Measurements from ENCODE around the gene STOM.

Gene STOM

DNA sequence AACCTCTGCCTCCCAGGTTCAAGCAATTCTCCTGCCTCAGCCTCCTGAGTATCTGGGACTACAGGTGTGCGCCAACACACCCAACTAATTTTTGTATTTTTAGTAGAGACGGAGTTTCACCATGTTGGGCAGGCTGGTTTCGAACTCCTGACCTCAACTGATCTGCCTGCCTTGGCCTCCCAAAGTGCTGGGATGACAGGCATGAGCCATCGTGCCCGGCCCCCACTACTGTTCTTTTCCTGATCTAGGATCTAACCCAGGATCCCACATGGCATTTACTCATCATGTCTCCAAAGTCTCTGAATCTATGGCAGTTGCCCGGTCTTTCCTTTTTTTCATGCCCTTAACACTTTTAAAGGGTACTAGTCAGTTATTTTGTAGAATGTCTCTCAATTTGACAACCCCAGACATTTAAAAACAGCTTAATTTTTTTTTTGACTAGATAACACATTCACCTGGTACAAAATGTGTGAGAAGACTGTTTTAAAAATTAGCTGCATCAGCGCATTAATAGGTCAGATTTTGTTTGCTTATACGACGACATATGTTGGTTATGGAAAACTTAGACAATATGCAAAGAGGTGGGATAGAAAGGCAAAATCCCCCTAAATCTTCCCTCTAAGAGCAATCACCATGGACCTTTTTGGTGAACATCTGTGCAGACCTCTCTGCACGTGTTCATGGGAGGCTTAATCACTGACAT, 46.5 kb downstream of the STOM start:
- TF ChIP-seq TRIM28 (IDR thresholded peaks at IDR 0.05; ENCODE audit: borderline replicate concordance, low read length) (no peak), ZNF426 (tag by site-specific recombination; IDR thresholded peaks at IDR 0.05) (no peak), ZNF133 (tag by site-specific recombination; IDR thresholded peaks at IDR 0.05) (no peak), ZNF302 (tag by site-specific recombination; IDR thresholded peaks at IDR 0.05; ENCODE audit: low read depth) (no peak), ZNF16 (tag by site-specific recombination; IDR thresholded peaks at IDR 0.05; ENCODE audit: low read depth) (no peak), GLIS2 (tag by site-specific recombination; IDR thresholded peaks at IDR 0.05) (no peak), KLF1 (tag by site-specific recombination; IDR thresholded peaks at IDR 0.05) (no peak), ZSCAN16 (tag by site-specific recombination; IDR thresholded peaks at IDR 0.05) (no peak), KLF8 (tag by site-specific recombination; IDR thresholded peaks at IDR 0.05) (no peak), ZNF654 (tag by site-specific recombination; IDR thresholded peaks at IDR 0.05; ENCODE audit: low read depth) (no peak), ZNF404 (tag by site-specific recombination; IDR thresholded peaks at IDR 0.05) (no peak), ZNF792 (tag by site-specific recombination; IDR thresholded peaks at IDR 0.05) (no peak), ZBTB1 (tag by site-specific recombination; IDR thresholded peaks at IDR 0.05) (no peak), GFI1B (tag by site-specific recombination; IDR thresholded peaks at IDR 0.05) (no peak), ZNF560 (tag by site-specific recombination; IDR thresholded peaks at IDR 0.05; ENCODE audit: borderline replicate concordance) (no peak)
- no peak overlapping the region for H3K27ac ChIP-seq (ENCODE audit: extremely low read depth, low read depth, low read length)
- ChIA-PET CTCF (interaction anchor here (0.9 kb wide), 1 partner anchor 77 kb away, joined by 6 read pairs; no protein-coding TSS in a partner anchor), POLR2A (interaction anchor here (0.6 kb wide), 1 partner anchor 39 kb away, joined by 3 read pairs; no protein-coding TSS in a partner anchor)
- no peaks in the 10 kb centered on the region for H3K4me1 ChIP-seq (ENCODE audit: control insufficient read depth, insufficient read depth, low read length)
- H3K9me3 ChIP-seq (ENCODE audit: control insufficient read depth, insufficient read depth, low read depth, low read length): no peaks in the 10 kb centered on the region
- H3K4me3 ChIP-seq (ENCODE audit: low read depth, low read length): no peak overlapping the region
- peaks cover 0 to 50% of the 10 kb centered on the region in 2 experiments; a peak in 1 of 3 replicates for H3K36me3 ChIP-seq (ENCODE audit: control insufficient read depth in 2 of 2, insufficient read depth in 1 of 2, low read length in 2 of 2)

DNA sequence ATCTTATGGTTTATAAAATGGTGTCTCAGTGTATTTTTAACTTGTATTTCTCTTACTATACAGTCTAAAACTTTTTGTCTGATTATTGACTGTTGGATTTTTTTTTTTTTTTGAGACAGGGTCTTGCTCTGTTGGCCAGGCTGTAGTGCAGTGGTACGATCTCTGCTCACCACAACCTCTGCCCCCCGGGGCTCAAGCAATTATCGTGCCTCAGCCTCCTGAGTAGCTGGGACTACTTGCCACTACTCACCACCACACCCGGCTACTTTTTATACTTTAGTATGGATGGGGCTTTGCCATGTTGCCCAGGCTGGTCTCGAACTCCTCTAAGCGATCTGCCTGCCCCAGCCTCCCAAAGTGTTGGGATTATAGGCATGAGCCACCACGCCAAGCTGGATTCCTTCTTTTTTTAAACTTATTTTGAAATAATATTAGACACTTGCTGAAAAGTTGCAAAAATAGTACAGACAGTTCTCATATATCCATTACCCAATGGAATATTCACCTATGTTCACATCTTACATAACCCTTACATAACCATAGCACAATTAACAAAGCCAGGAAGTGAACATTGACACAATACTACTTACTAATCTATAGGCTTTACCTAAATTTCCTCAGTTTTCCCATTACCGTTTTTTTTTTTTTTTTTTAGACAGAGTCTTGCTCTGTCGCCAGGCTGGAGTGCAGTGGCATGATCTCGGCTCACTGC, 47.2 kb downstream of the STOM start:
- CTCF ChIA-PET: interaction anchor here (0.9 to 7.5 kb wide), 3 partner anchors 36 to 79 kb away, joined by 6 to 236 read pairs (median 42); no protein-coding TSS in a partner anchor
- H3K9me3 ChIP-seq (ENCODE audit: control insufficient read depth, insufficient read depth, low read depth, low read length): no peaks in the 10 kb centered on the region
- no peaks in the 10 kb centered on the region for H3K4me1 ChIP-seq (ENCODE audit: control insufficient read depth, insufficient read depth, low read length)
- POLR2A ChIA-PET: interaction anchor here (0.7 kb wide), 1 partner anchor 10 kb away, joined by 5 read pairs; no protein-coding TSS in a partner anchor
- no peak overlapping the region for H3K27ac ChIP-seq (ENCODE audit: extremely low read depth, low read depth, low read length)
- H3K36me3 ChIP-seq (ENCODE audit: control insufficient read depth in 2 of 2, insufficient read depth in 1 of 2, low read length in 2 of 2): peaks cover 0 to 49% of the 10 kb centered on the region in 2 experiments; a peak in 1 of 3 replicates
- no peak overlapping the region for H3K4me3 ChIP-seq (ENCODE audit: low read depth, low read length)
- TF ChIP-seq ZNF529 (tag by site-specific recombination; IDR thresholded peaks at IDR 0.05; ENCODE audit: insufficient replicate concordance) (no peak), ZNF558 (tag by site-specific recombination; IDR thresholded peaks at IDR 0.05) (no peak), ZNF76 (tag by site-specific recombination; IDR thresholded peaks at IDR 0.05; ENCODE audit: borderline replicate concordance, low read depth) (no peak)

DNA sequence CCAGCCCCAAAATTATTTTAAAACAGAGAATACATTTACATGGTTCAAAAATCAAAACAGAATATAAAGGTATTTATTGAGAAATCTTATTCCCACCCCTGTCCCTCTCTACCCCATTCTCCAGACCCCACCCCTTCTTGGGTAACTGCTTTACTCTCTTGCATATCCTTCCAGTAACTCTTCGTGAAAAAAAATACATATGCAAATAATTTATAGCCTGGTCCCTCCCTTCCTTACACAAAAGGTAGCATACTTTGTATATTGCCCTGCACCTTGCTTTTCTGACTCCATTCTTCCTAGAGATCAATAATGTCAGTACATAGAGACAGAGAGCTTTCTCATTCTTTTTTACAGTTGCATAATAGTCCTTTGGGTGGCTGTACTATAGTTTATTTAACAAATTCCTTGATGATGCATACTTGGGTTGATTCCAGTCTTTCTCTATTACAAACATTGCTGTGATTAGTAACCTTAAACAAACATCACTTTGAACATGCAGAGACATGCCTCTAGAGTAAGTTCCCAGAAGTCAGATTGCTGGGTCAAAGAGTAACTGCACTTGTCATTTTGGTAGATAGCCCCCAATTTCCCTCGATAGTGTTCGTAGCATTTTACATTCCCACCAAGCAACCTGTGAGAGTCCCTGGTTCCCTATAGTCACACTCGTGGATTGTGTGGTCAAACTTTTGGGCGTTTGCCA, 47.9 kb downstream of the STOM start:
- CTCF ChIA-PET: interaction anchor here (3.6 to 7.5 kb wide), 3 partner anchors 35 to 79 kb away, joined by 15 to 236 read pairs (median 42); no protein-coding TSS in a partner anchor
- Histone ChIP-seq H3K9me3 (ENCODE audit: control insufficient read depth, insufficient read depth, low read depth, low read length) (no peaks in the 10 kb centered on the region), H3K36me3 (ENCODE audit: control insufficient read depth in 2 of 2, insufficient read depth in 1 of 2, low read length in 2 of 2) (peaks cover 0 to 54% of the 10 kb centered on the region in 2 experiments; a peak in 1 of 3 replicates), H3K27ac (ENCODE audit: extremely low read depth, low read depth, low read length) (no peak overlapping the region), H3K4me1 (ENCODE audit: control insufficient read depth, insufficient read depth, low read length) (no peaks in the 10 kb centered on the region), H3K4me3 (ENCODE audit: low read depth, low read length) (no peak overlapping the region)
- POLR2A ChIA-PET: no interaction called here
- TF ChIP-seq ZNF146 (tag by site-specific recombination; IDR thresholded peaks at IDR 0.05) (peak; percentile 65), ZNF19 (tag by site-specific recombination; IDR thresholded peaks at IDR 0.05; ENCODE audit: low read depth) (no peak), ZSCAN23 (tag by site-specific recombination; IDR thresholded peaks at IDR 0.05) (no peak), ZNF341 (tag by site-specific recombination; IDR thresholded peaks at IDR 0.05; ENCODE audit: low read depth) (no peak), SALL2 (tag by site-specific recombination; IDR thresholded peaks at IDR 0.05; ENCODE audit: borderline replicate concordance) (no peak), ZNF366 (tag by site-specific recombination; conservative IDR thresholded peaks at IDR 0.05) (peak; percentile 63), ZNF629 (tag by site-specific recombination; IDR thresholded peaks at IDR 0.05) (no peak), ZNF133 (tag by site-specific recombination; IDR thresholded peaks at IDR 0.05) (no peak), ZNF623 (tag by site-specific recombination; IDR thresholded peaks at IDR 0.05) (no peak), ZNF571 (tag by site-specific recombination; IDR thresholded peaks at IDR 0.05) (no peak), ZFP41 (tag by site-specific recombination; IDR thresholded peaks at IDR 0.05; ENCODE audit: borderline replicate concordance) (no peak), ZNF843 (tag by site-specific recombination; IDR thresholded peaks at IDR 0.05) (no peak), ZNF155 (tag by site-specific recombination; IDR thresholded peaks at IDR 0.05) (no peak), ZNF416 (tag by site-specific recombination; IDR thresholded peaks at IDR 0.05) (no peak), ZNF664 (tag by site-specific recombination; IDR thresholded peaks at IDR 0.05) (peak; percentile 96)
